Measurements from ENCODE around the gene NPC1L1.
"Not testable (repeated sequence)": the region's sequence is repeated elsewhere in the genome, so short reads cannot be mapped to it uniquely, and the experiment has no call there.

The NPC1L1 gene

GRCh38 chr7:44534501-44534900 is 6.6 kb downstream of the NPC1L1 start:
- DNase-seq, result peak; percentile 38

DNA sequence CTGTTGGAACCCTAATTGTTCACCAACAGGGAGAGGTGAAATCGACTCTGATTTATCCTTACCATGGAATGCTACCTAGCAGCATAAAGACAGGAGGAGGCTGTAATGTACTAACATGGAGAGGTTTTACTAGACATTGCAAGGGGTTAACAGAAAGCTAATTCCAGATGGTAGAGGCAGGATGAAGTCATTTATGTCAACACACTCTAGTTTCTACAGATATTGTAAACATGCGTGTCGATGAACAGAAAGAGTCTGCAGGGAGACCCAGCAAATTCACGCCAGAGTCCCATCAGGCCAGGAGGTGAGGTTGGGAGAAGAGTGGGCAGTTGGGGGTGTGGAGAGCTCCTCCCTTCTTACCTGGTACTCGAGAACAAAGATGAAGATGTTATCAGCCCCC is 7.0 kb downstream of the NPC1L1 start:
- no peak for DNase-seq

- no peak for DNase-seq
Observed at GRCh38 chr7:44533301-44534055, 7.7 kb downstream of the NPC1L1 start.

- DNase-seq, result no peak
Observed at GRCh38 chr7:44531421-44532380, 9.4 kb downstream of the NPC1L1 start.

GRCh38 chr7:44530990-44531389 is 10.1 kb downstream of the NPC1L1 start:
- DNase-seq, result no peak

DNA sequence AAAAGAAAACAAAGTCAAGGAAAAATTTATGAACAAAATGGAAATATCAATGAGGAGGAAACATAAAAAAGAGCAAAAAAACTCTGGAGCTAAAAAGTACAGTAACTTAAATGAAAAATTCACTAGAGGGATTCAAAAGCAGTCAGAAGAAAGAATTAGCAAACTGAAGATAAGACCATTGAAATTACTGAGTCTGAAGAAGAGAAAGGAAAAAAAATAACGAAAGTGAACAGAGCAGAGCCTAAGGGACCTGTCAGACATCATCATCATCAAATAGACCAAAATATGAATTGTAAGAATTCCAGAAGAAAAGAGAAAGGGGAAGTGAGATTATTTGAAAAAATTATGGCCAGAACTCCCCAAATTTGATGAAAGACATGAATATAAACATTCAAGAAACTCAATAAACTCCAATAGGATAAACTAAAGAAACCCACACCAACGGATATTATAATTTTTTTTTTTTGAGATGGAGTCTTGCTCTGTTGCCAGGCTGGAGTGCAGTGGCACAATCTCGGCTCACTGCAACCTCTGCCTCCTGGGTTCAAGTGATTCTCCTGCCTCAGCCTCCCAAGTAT is 16.2 kb downstream of the NPC1L1 start:
- no peak for DNase-seq

- no peak for DNase-seq
Observed at GRCh38 chr7:44522315-44522714, 18.8 kb downstream of the NPC1L1 start.

- DNase-seq, result no peak
Observed at GRCh38 chr7:44521347-44522095, 19.6 kb downstream of the NPC1L1 start.

- DNase-seq, result no peak
Observed at GRCh38 chr7:44520574-44520973, 20.6 kb downstream of the NPC1L1 start.

DNA sequence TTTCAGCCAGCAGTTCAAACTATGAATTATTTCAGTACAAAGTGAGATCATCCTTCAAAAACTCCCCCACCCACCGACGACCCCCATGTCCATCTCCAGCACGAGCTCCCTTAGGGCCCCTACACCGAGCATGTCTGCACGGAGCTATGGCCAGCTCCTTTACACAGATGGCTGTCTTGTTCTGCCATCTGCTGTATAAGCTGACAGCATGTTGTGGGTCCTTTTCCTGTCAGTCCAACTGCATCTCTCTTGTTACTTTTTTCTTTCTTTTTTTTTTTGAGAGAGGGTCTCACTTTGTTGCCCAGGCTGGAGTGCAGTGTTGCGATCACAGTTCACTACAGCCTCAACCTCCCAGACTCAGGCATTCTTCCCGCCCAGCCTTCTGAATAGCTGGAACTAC is 21.6 kb downstream of the NPC1L1 start:
- DNase-seq, result no peak

DNA sequence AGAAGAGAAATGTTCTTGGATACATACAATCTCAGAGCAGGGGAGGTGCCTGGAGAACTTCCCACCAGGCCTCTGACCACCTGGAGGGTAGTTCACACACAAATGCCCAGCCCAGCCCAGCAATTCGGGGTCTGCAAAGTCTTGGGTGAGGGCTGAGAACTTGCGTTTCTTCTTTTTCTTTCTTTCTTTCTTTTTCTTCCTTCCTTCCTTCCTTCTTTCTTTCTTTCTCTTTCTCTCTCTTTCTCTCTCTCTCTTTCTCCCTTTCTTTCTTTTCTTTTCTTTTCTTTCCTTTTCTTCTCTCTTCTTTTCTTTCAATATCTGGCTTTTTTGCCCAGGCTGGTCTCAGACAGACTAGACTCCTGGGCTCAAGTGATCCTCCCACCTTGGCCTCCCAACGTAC is 22.4 kb downstream of the NPC1L1 start:
- DNase-seq, result no peak

DNA sequence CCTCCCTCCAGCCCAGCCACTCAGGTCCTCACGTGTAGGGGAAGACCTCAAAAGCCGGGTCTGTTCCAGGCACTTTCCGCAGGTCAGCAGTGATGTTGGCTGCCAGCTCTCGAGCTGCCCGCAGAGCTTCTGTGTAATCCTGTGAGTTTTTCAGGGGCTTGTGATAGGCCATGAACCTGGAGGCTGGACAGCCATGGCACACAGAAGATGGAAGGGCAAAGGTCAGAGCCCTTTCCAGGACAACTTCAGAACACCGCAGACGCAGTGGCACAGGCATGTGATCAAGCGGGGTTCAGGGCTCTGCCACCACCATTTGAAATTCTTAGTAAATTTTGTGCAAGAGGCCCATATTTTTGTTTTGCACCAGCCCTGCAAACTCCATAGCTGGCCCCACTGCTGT is 24.0 kb downstream of the NPC1L1 start:
- DNase-seq, result no peak

DNA sequence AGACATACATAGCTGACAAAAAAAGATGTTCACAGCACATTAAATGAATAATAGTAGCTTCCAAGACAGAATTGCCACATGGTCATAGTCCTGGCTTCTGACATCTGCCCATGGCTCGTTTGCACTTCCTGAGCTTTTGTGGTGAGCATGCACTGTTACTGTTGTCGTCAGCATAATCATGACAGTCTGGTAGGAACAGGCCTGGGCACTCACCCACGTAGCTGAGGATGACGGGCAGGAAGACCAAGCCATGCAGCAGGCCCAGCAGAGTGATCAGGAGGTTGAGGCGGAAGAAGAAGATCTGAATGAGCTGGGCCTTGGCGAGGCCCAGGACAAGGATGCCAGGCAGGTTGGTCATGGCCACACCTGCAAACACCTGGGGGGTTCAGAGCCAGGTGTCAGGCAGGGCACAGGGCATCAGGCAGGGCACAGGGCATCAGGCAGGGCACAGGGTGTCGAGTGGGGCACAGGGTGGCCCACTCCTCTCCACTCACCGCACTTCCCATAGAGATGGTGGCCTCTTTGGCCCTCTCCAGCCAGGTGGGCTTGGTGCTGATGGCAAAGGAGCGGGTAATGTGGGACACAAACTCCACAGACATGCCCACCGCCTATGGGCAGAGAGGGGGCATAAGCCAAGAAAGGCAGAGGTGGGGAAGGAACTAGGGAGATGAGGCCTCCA is 25.4 kb downstream of the NPC1L1 start:
- DNase-seq, result no peak

DNA sequence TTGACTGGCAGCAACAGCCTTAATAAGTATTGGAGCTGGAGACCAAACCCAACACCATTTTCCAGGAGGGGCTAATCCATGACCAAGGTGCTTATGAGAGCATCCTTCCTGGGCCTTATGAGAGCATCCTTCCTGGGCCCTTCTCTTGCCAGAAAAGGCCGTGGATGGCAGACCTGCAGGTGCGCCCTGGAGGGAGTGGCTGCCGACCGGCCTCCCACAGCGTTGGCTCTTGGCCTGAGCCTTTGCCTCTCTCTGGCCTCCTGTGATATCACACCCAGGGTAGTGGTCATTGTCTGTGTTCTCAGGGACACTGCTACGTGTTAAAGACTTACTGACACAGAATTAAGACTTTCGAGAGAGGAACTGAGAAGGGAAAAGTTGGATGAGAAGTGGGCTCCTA is 28.4 kb downstream of the NPC1L1 start:
- no peak for DNase-seq

DNA sequence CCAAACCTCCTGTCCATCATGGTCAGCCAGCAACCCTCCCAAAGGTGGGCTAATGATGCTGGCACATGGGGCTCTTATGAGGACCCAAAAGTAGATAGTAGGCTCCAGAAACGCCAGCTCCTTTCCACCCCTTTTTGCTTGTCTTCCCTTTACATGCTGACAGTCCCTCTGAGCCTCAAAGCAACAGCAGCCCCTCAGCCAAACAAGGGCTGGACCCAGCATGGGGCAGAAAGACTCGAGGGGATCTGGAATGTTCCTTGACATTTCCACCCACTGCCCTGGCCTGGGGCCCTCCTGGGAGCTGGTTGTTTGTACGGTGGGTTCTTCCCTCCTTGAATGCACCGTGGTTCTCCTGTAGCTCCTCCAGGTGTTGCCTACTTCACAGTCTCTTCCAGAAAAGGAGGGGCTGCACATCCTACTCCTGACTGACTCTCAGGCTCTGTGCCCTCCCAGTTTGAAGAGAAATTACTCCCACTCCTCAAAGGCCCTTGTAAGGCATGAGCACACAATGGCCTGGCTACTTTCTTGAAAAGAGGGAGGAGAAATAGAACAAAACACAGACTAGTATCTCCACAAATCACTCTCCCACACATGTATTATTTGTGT is 29.2 kb downstream of the NPC1L1 start:
- no peak for DNase-seq

GRCh38 chr7:44511236-44511635 is 29.9 kb downstream of the NPC1L1 start:
- no peak for DNase-seq

DNA sequence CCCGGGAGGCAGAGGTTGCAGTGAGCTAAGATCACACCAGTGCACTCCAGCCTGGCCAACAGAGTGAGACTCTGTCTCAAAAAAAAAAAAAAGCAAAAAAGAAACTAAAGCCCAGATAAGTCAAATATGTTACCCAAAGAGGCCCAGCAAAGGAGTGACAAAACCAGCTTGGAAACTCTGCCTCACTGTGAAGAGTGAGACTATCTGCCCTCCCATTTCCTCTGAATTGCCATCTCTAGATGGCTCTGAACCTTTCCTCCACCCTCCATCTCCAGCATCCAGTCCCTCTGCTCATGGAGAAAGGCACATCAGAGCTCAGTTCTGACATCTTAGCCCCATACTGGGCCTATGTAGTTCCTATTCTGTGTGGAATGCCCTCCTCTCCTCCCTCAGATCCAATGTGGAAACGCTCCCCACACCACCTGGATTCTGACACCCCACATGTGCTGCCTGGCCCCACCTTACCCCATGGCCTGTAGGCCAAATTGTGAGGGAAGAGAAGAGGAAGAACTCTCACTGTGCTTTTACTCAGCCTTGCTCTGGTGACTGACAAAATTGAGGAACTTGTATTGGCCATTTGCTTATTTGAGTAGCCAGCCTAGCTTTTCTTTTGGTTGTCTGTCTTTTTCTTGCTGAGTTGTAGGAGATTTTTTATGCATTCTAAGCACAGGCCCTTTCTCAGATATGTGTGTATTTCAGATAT is 32.7 kb downstream of the NPC1L1 start:
- no peak for DNase-seq

GRCh38 chr7:44506592-44507288 is 34.4 kb downstream of the NPC1L1 start:
- not testable (repeated sequence) for DNase-seq

DNA sequence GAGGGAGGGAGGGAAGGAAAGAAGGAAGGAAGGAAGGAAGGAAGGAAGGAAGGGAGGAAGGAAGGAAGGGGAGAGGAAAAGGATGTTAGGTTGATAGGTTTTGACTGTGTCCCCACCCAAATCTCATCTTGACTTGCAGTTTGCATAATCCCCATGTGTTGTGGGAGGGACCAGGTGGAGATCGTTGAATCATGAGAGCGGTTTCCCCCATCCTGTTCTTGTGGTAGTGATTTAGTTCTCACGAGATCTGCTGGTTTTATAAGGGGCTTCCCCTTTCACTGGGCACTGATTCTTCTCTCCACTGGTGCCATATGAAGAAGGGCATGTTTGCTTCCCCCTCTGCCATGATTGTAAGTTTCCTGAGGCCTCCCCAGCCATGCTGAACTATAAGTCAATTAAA is 35.5 kb downstream of the NPC1L1 start:
- no peak for DNase-seq

- DNase-seq, result no peak
Observed at GRCh38 chr7:44498230-44498954, 42.7 kb downstream of the NPC1L1 start.
